Measurements from ENCODE around the gene CISD2. TPM values are rescaled to one million over a fixed set of nuclear protein-coding genes. Genes with fewer than 3 reads are reported as not detected.

The CISD2 gene
- total and polyA plus RNA-seq, 2 of the 4 experiments (the other 2 are of a cell fraction), result 7.0 to 14.4 TPM

DNA sequence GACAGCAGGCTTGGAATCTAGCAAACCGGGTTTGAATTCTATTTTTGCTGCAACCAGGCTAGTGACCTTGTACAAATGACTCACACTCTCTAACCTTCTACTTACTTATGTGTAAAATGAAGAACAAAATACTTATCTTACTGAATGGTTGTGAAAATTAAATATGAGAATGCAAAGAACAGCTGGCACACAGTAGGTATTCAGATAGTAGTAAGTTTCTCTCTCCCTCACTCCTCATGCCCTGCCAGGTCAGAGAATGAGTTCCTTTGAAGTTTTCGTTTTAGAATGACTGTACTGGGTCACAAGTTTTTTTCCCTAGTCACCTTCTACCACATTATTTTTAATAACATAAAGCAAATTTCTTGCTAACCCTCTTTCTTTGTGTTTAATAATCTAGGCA, 33.0 kb downstream of the CISD2 start:
- POLR2A ChIA-PET (ENCODE audit: unreplicated experiment), result no interaction called here

More for the DNA sequence above, 33.0 kb downstream of the CISD2 start:
- Histone ChIP-seq H3K14ac (replicated peaks; ENCODE audit: low read depth, low read length) (no peak overlapping the region), H3K9ac (ENCODE audit: low read depth, low read length) (no peak overlapping the region), H3K18ac (ENCODE audit: low read depth, low read length) (no peak overlapping the region), H4K91ac (ENCODE audit: insufficient read depth, low read depth, low read length) (no peak overlapping the region), H4K8ac (ENCODE audit: low read depth in 2 of 2, low read length in 2 of 2) (no peak overlapping the region), H2BK5ac (ENCODE audit: low read depth, low read length, poor library complexity, severe bottlenecking) (no peak overlapping the region), H3K23ac (ENCODE audit: low read depth, low read length) (no peak overlapping the region), H3K27me3 (ENCODE audit: control insufficient read depth, insufficient read depth, low read length) (no peaks in the 10 kb centered on the region), H2BK20ac (ENCODE audit: low read depth, low read length) (no peak overlapping the region), H2AK9ac (replicated peaks; ENCODE audit: low read depth, low read length, poor library complexity) (no peak overlapping the region), H3K79me1 (ENCODE audit: low read depth in 1 of 2, low read length in 2 of 2) (no peaks in the 10 kb centered on the region), H4K5ac (ENCODE audit: low read depth, low read length) (no peak overlapping the region), H3K9me1 (ENCODE audit: insufficient read depth, low read length) (no peaks in the 10 kb centered on the region), H2AFZ (replicated peaks; ENCODE audit: low read length, poor library complexity) (no peak overlapping the region), H4K20me1 (ENCODE audit: insufficient read depth, low read length) (no peaks in the 10 kb centered on the region), H3K27ac (ENCODE audit: insufficient read depth, low read length) (no peak overlapping the region), H3K4me3 (ENCODE audit: insufficient read depth, low read depth, low read length) (no peak overlapping the region), H3K4me2 (ENCODE audit: low read depth, low read length) (no peak overlapping the region), H2BK15ac (ENCODE audit: low read depth, low read length) (no peak overlapping the region), H3K9me3 (ENCODE audit: control insufficient read depth, insufficient read depth, low read length) (no peaks in the 10 kb centered on the region), H3K4ac (ENCODE audit: low read depth, low read length) (no peak overlapping the region), H2BK120ac (ENCODE audit: low read depth, low read length) (no peak overlapping the region), H3K4me1 (ENCODE audit: control insufficient read depth, insufficient read depth, low read length) (no peaks in the 10 kb centered on the region), H3K36me3 (ENCODE audit: control insufficient read depth, insufficient read depth, low read length) (no peaks in the 10 kb centered on the region), H3K56ac (ENCODE audit: extremely low read depth, insufficient read depth, low read length) (no peak overlapping the region; the same call in 1 of the 2 replicates), H2AK5ac (ENCODE audit: low read depth, low read length) (no peak overlapping the region)
- CTCF ChIA-PET, result no interaction called here
- in situ Hi-C loops (cut with MboI; ENCODE audit: low sequenced_read_pairs) (no loop called here), intact Hi-C loops (cut with micrococcal nuclease) (no loop called here), dilution Hi-C loops (cut with HindIII; ENCODE audit: low sequenced_read_pairs, unreplicated experiment) (no loop called here)
- WGBS, 2 experiments (ENCODE audit: extremely low coverage in 2 of 2, insufficient read length in 1 of 2), result no CpG with 5 or more reads among the region's 2 CpGs
- no peak for TF ChIP-seq SMC3 (IDR thresholded peaks at IDR 0.05; ENCODE audit: low read depth, low read length)
- no peak for TF ChIP-seq POLR2A (IDR thresholded peaks at IDR 0.05; ENCODE audit: low read depth, low read length)
- no peak for TF ChIP-seq MAZ (IDR thresholded peaks at IDR 0.05; ENCODE audit: borderline replicate concordance, low read depth, low read length)
- no peak for TF ChIP-seq NFE2L2 (IDR thresholded peaks at IDR 0.05; ENCODE audit: low read depth, low read length)
- no peak for TF ChIP-seq BHLHE40 (IDR thresholded peaks at IDR 0.05; ENCODE audit: low read depth, low read length)
- TF ChIP-seq RCOR1 (IDR thresholded peaks at IDR 0.05; ENCODE audit: insufficient replicate concordance, low read length), result no peak
- no peak for TF ChIP-seq CEBPB (IDR thresholded peaks at IDR 0.05; ENCODE audit: low read depth, low read length)
- TF ChIP-seq RAD21 (IDR thresholded peaks at IDR 0.05; ENCODE audit: low read length), result no peak
- DNase-seq (no peak), ATAC-seq (ENCODE audit: low read depth) (no peak)
- BruUV-seq (replicated peaks), result no TSS peak
